Caco-2 (cell line): ENCODE data around the gene TMEM244. TPM values are rescaled to one million over a fixed set of nuclear protein-coding genes. Genes with fewer than 3 reads are reported as not detected.

ENCODE experiments used
- BruUV-seq: library from RNA; stranded (reverse); fragments of 400-500 nt; replicated peaks from 2 replicates; lab custom pipeline; 2021; lab: Mats Ljungman, UMichigan
- CTCF ChIA-PET: fragments of 300-600 bp; sonication (Branson Sonifier 250); formaldehyde crosslinking; loops from one replicate; lab custom pipeline; 2022; ENCODE audit warnings: antibody characterized with exemption; lab: Charles Lee
- POLR2A ChIA-PET: fragments of 300-600 bp; sonication (Branson Sonifier 250); formaldehyde crosslinking; loops from one replicate; lab custom pipeline; 2022; ENCODE audit warnings: antibody characterized with exemption; lab: Charles Lee
- DNase-seq, 2 experiments: peaks; one replicate each; pipeline versions ENCODE4 v3.0.0 to v3.0.0-alpha.2; 2020 to 2022
- H3K27me3 ChIP-seq: replicated peaks from 2 replicates; pipeline ENCODE4 v1.6.0; 2011; ENCODE audit warnings: low read length; ENCODE audit not compliant: control insufficient read depth, insufficient read depth
- H3K36me3 ChIP-seq: 2 replicates; pipeline ENCODE4 v1.5.1; 2011; ENCODE audit warnings: low read length; ENCODE audit not compliant: control insufficient read depth, insufficient read depth
- H3K4me1 ChIP-seq: fragments of 250-450 bp; sonication (Bioruptor Pico); 2 replicates; pipeline ENCODE4 v1.5.1; 2020; ENCODE audit warnings: mild to moderate bottlenecking
- H3K4me3 ChIP-seq: 2 replicates; pipeline ENCODE4 v1.5.1; 2011; ENCODE audit warnings: low read depth, mild to moderate bottlenecking, control low read depth, low read length
- H3K9me3 ChIP-seq: fragments of 250-450 bp; sonication (Bioruptor Pico); 2 replicates; pipeline ENCODE4 v1.5.1; 2020; ENCODE audit warnings: mild to moderate bottlenecking, moderate library complexity
- H3K27ac Mint-ChIP-seq: one replicate; pipeline ENCODE4 v1.8.0; 2022; ENCODE audit warnings: mixed read lengths; ENCODE audit not compliant: unreplicated experiment
- H3K27me3 Mint-ChIP-seq: one replicate; pipeline ENCODE4 v1.8.0; 2022; ENCODE audit warnings: mixed read lengths; ENCODE audit not compliant: insufficient read depth, unreplicated experiment
- H3K36me3 Mint-ChIP-seq: one replicate; pipeline ENCODE4 v1.8.0; 2022; ENCODE audit warnings: mild to moderate bottlenecking, mixed read lengths; ENCODE audit not compliant: insufficient read depth, unreplicated experiment
- H3K4me1 Mint-ChIP-seq: one replicate; pipeline ENCODE4 v1.8.0; 2022; ENCODE audit warnings: low read depth, mixed read lengths; ENCODE audit not compliant: unreplicated experiment
- H3K4me3 Mint-ChIP-seq: one replicate; pipeline ENCODE4 v1.8.0; 2022; ENCODE audit warnings: mild to moderate bottlenecking, moderate library complexity, mixed read lengths; ENCODE audit not compliant: unreplicated experiment
- H3K9me3 Mint-ChIP-seq: one replicate; pipeline ENCODE4 v1.8.0; 2022; ENCODE audit warnings: mixed read lengths; ENCODE audit not compliant: unreplicated experiment
- intact Hi-C: fragments of 100-400 bp; cut with micrococcal nuclease; formaldehyde crosslinking; loops from one replicate; pipeline ENCODE4 v1.10.0; 2022; ENCODE audit not compliant: unreplicated experiment
- total RNA-seq: library from RNA; stranded (reverse); gene quantifications from 2 replicates; pipeline ENCODE4 v1.2.3, GENCODE V29; 2022
- TF ChIP-seq, protein P1 (sequence below), 2 experiments: fragments of 200-600 bp in 1 of 2; IDR thresholded peaks; 1 replicate in 1 of 2; 2 replicates in 1 of 2; pipeline versions ENCODE4 v1.5.1 to v1.8.0; 2011 to 2022; ENCODE audit warnings: antibody characterized with exemption in 1 of 2, control low read depth in 1 of 2, inconsistent platforms in 1 of 2, low read depth in 1 of 2, low read length in 1 of 2, mild to moderate bottlenecking in 1 of 2, moderate library complexity in 1 of 2; ENCODE audit not compliant: insufficient read depth in 1 of 2, severe bottlenecking in 1 of 2, unreplicated experiment in 1 of 2

The TMEM244 gene
- total RNA-seq, 1 experiment from 2014 or later = not detected

DNA sequence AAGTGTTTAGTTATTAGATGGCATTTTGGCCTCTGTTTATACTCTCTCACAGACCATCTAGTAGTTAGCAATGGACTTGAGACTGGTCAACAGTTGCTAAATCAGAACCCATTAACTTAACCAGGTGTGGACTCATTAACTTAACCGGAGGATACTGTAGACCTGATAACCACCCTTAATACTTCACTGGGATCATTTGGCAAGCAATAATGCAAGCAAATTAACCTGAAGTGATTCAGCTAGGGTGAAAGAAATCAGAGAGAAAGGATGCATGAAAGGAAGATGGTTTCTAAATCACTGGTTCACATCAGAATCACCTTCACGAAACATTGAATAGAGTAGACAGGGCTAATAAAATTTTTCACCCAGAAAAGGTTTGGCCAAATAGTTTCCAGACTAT lies 73.3 kb downstream of the TMEM244 start:
- Mint-ChIP-seq H3K36me3 (no peaks in the 10 kb centered on the region), H3K27ac (no peak overlapping the region), H3K27me3 (no peaks in the 10 kb centered on the region), H3K4me1 (peaks cover 15% of the 10 kb centered on the region), H3K9me3 (peaks cover 13% of the 10 kb centered on the region), H3K4me3 (no peak overlapping the region)
- intact Hi-C loops = no loop called here
- TF ChIP-seq, protein P1, sequence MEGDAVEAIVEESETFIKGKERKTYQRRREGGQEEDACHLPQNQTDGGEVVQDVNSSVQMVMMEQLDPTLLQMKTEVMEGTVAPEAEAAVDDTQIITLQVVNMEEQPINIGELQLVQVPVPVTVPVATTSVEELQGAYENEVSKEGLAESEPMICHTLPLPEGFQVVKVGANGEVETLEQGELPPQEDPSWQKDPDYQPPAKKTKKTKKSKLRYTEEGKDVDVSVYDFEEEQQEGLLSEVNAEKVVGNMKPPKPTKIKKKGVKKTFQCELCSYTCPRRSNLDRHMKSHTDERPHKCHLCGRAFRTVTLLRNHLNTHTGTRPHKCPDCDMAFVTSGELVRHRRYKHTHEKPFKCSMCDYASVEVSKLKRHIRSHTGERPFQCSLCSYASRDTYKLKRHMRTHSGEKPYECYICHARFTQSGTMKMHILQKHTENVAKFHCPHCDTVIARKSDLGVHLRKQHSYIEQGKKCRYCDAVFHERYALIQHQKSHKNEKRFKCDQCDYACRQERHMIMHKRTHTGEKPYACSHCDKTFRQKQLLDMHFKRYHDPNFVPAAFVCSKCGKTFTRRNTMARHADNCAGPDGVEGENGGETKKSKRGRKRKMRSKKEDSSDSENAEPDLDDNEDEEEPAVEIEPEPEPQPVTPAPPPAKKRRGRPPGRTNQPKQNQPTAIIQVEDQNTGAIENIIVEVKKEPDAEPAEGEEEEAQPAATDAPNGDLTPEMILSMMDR (IDR thresholded peaks at IDR 0.05; ENCODE audit: insufficient read depth in 1 of 2, low read depth in 1 of 2, low read length in 1 of 2, severe bottlenecking in 1 of 2, unreplicated experiment in 1 of 2) = no peak
- Histone ChIP-seq H3K36me3 (no peaks in the 10 kb centered on the region), H3K9me3 (no peaks in the 10 kb centered on the region), H3K4me3 (no peak overlapping the region), H3K27me3 (no peaks in the 10 kb centered on the region), H3K4me1 (peaks cover 13% of the 10 kb centered on the region)
- BruUV-seq = no TSS peak
- DNase-seq = no peak
- ChIA-PET POLR2A (no interaction called here), CTCF (no interaction called here)

DNA sequence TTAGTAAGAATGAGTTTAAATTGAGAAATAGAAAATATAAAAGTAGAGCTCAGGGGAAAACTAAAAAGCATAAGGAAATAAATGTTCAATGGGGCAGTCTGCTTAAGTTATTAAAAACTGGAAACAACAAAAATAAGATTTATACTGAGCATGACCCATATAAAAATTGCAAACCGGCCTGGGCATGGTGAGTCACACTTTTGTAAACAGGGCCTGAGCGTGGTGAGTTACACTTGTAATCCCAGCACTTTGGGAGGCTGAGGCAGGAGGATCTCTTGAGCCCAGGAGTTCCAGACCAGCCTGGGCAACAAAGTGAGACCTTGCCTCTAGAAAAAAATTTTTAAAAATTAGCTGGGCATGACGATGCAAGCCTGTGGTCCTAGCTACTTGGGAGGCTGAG lies 74.6 kb downstream of the TMEM244 start:
- Histone ChIP-seq H3K27me3 (no peaks in the 10 kb centered on the region), H3K4me3 (no peak overlapping the region), H3K36me3 (no peaks in the 10 kb centered on the region), H3K4me1 (peaks cover 13% of the 10 kb centered on the region), H3K9me3 (no peaks in the 10 kb centered on the region)
- DNase-seq = no peak
- H3K9me3 Mint-ChIP-seq = peaks cover 21% of the 10 kb centered on the region
- TF ChIP-seq, protein P1 (IDR thresholded peaks at IDR 0.05; ENCODE audit: insufficient read depth in 1 of 2, low read depth in 1 of 2, low read length in 1 of 2, severe bottlenecking in 1 of 2, unreplicated experiment in 1 of 2) = no peak
- H3K27ac Mint-ChIP-seq = no peak overlapping the region
- no peak overlapping the region for H3K4me3 Mint-ChIP-seq
- peaks cover 15% of the 10 kb centered on the region for H3K4me1 Mint-ChIP-seq
- no TSS peak for BruUV-seq
- H3K36me3 Mint-ChIP-seq = no peaks in the 10 kb centered on the region
- ChIA-PET CTCF (no interaction called here), POLR2A (no interaction called here)
- H3K27me3 Mint-ChIP-seq = no peaks in the 10 kb centered on the region
- intact Hi-C loops = no loop called here

DNA sequence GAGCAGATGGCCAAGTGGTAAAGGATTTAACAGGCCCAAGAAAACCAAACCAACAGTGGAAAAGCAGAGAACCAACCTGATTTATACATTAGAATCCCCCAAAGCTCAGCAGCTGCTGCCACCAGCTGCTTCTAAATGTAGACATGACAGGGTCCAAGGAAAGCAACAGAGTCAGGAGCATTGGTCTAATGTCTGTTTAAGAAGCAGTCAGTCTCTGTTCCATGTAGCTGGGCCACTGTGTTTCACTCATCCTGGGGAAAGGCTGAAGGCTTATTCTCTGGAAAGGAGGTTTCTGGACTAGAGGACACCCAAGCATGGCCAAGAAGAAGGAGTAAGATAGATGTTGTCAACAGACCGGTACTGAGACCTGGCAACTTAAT lies 75.4 kb downstream of the TMEM244 start:
- Mint-ChIP-seq H3K4me3 (no peak overlapping the region), H3K27me3 (no peaks in the 10 kb centered on the region), H3K27ac (peak overlapping the region; percentile 56), H3K36me3 (no peaks in the 10 kb centered on the region), H3K9me3 (peaks cover 21% of the 10 kb centered on the region), H3K4me1 (peaks cover 15% of the 10 kb centered on the region)
- no peak for DNase-seq
- Histone ChIP-seq H3K36me3 (no peaks in the 10 kb centered on the region), H3K9me3 (no peaks in the 10 kb centered on the region), H3K4me3 (no peak overlapping the region), H3K4me1 (peaks cover 13% of the 10 kb centered on the region), H3K27me3 (no peaks in the 10 kb centered on the region)
- TF ChIP-seq, protein P1 (IDR thresholded peaks at IDR 0.05; ENCODE audit: insufficient read depth in 1 of 2, low read depth in 1 of 2, low read length in 1 of 2, severe bottlenecking in 1 of 2, unreplicated experiment in 1 of 2) = no peak
- no TSS peak for BruUV-seq
- POLR2A ChIA-PET = no interaction called here
- CTCF ChIA-PET = no interaction called here
- intact Hi-C loops = no loop called here
